MG63 (cell line): ENCODE measurements around the gene CDC42SE1. TPM values are rescaled to one million over a fixed set of nuclear protein-coding genes. Genes with fewer than 3 reads are reported as not detected.

ENCODE experiments used
- DNase-seq: peaks from one replicate; pipeline ENCODE4 v3.0.0-alpha.2; 2020
- H3K27me3 ChIP-seq: fragments of 250-450 bp; sonication (Bioruptor Pico); 2 replicates; pipeline ENCODE4 v1.5.1; 2020; ENCODE audit warnings: mild to moderate bottlenecking, moderate library complexity
- H3K36me3 ChIP-seq: fragments of 250-450 bp; sonication (Bioruptor Pico); 2 replicates; pipeline ENCODE4 v1.5.1; 2020; ENCODE audit warnings: mild to moderate bottlenecking, moderate library complexity
- H3K4me3 ChIP-seq: fragments of 250-450 bp; sonication (Bioruptor Pico); 2 replicates; pipeline ENCODE4 v1.5.1; 2020; ENCODE audit warnings: mild to moderate bottlenecking, moderate library complexity
- H3K9me3 ChIP-seq: fragments of 250-450 bp; sonication (Bioruptor Pico); 2 replicates; pipeline ENCODE4 v1.5.1; 2020; ENCODE audit warnings: mild to moderate bottlenecking, moderate library complexity
- total RNA-seq: library from RNA; depleted of rRNA; stranded (reverse); fragments of >200 nt; shearing (Covaris generic); gene quantifications from 2 replicates; pipeline ENCODE4 v1.2.3, GENCODE V29; 2014; ENCODE audit warnings: low replicate concordance

CDC42SE1 gene
- total RNA-seq, 1 experiment from 2014 or later, result 44.1 TPM

DNA sequence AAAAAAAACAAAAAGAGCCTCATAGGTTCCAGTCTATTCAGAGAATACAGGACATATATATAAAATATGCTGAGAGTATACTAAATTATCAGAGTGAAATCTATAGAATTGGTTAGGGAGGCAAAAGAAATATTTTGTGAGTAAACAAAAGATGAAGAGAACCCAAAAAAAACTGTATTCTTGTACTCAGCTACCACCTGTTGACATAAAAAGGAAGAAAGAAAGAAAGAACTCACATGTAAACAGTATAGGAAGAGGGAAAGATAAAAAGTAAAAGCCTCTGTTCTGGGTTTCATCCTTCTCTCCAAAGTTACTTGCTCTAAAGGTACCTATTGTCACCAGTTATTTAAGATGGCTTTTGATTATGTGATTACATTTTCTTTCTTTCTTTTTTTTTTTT lies 33.0 kb downstream of the CDC42SE1 start:
- no peak for DNase-seq
- Histone ChIP-seq H3K4me3 (no peak overlapping the region), H3K9me3 (no peaks in the 10 kb centered on the region), H3K36me3 (peaks cover 43% of the 10 kb centered on the region), H3K27me3 (no peaks in the 10 kb centered on the region)

- Histone ChIP-seq H3K27me3 (no peaks in the 10 kb centered on the region), H3K9me3 (no peaks in the 10 kb centered on the region), H3K36me3 (peaks cover 33% of the 10 kb centered on the region), H3K4me3 (no peak overlapping the region)
- DNase-seq, result peak; percentile 53
These were observed 34.8 kb downstream of the CDC42SE1 start for GRCh38 chr1:151024540-151025146.

GRCh38 chr1:151013518-151013917 lies 45.9 kb downstream of the CDC42SE1 start:
- Histone ChIP-seq H3K27me3 (no peaks in the 10 kb centered on the region), H3K4me3 (no peak overlapping the region), H3K36me3 (peaks cover 19% of the 10 kb centered on the region), H3K9me3 (no peaks in the 10 kb centered on the region)
- DNase-seq, result no peak

GRCh38 chr1:151012684-151013471 lies 46.5 kb downstream of the CDC42SE1 start:
- no peak for DNase-seq

GRCh38 chr1:151011154-151011850 lies 48.1 kb downstream of the CDC42SE1 start:
- no peak overlapping the region for H3K4me3 ChIP-seq
- no peak for DNase-seq
- no peaks in the 10 kb centered on the region for H3K9me3 ChIP-seq
- peaks cover 8% of the 10 kb centered on the region for H3K36me3 ChIP-seq
- H3K27me3 ChIP-seq, result no peaks in the 10 kb centered on the region

More at GRCh38 chr1:151012684-151013471, 46.5 kb downstream of the CDC42SE1 start:
- no peak overlapping the region for H3K4me3 ChIP-seq
- peaks cover 12% of the 10 kb centered on the region for H3K36me3 ChIP-seq
- no peaks in the 10 kb centered on the region for H3K9me3 ChIP-seq
- H3K27me3 ChIP-seq, result no peaks in the 10 kb centered on the region

DNA sequence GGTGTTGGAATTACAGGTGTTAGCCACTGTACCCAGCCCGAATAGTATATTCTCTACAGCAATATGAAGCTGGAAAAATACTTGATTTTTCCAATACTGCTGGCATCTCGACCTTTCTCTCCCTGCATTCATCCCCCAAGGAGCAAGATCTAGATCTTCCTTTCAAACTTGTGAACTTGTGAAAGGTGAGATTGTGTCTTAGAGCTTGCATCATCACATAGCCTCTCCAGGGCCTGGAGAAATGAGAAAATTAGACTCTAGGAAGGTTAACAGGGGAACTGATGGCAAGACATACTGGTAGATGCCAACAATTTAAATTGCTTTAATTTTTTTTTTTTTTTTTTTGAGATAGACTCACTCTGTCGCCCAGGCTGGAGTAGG lies 49.1 kb downstream of the CDC42SE1 start:
- H3K27me3 ChIP-seq, result no peaks in the 10 kb centered on the region
- no peaks in the 10 kb centered on the region for H3K9me3 ChIP-seq
- no peak for DNase-seq
- peaks cover 8% of the 10 kb centered on the region for H3K36me3 ChIP-seq
- H3K4me3 ChIP-seq, result no peak overlapping the region

DNA sequence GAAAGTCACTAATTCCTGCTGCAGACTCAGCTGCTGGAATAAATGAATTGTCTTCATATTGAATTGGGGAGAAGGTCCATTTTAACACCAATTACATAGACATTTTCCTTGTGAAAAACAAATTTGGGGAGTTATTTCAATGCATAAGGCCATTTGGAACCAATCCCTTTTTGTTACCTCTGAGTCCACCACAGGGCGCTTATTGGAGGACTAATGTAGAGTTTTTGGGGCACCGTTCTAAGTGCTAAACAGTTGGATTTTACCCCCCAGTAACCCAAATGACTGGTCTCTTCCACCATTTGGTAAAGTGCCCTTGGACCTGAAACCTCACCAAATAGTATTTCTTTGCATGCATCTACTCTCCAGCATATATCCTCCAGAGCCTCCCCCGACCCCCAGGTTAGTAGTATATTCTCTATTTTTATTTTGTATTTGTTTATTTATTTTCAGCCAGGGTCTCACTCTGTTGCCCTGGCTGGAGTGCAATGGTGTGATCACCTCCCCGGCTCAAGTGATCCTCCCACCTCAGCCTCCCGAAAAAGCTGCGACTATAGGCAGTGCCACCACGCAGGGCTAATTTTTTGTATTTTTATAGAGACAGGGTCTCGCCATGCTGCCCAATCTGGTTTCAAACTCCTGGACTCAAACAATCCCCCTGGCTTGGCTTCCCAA lies 49.6 kb downstream of the CDC42SE1 start:
- Histone ChIP-seq H3K4me3 (peak overlapping the region; percentile 85), H3K9me3 (no peaks in the 10 kb centered on the region), H3K27me3 (no peaks in the 10 kb centered on the region), H3K36me3 (peaks cover 8% of the 10 kb centered on the region)
- DNase-seq, result no peak

- Histone ChIP-seq H3K9me3 (no peaks in the 10 kb centered on the region), H3K36me3 (peaks cover 8% of the 10 kb centered on the region), H3K4me3 (peak overlapping the region; percentile 85), H3K27me3 (no peaks in the 10 kb centered on the region)
- no peak for DNase-seq
These were observed 50.2 kb downstream of the CDC42SE1 start for GRCh38 chr1:151009206-151009587.

DNA sequence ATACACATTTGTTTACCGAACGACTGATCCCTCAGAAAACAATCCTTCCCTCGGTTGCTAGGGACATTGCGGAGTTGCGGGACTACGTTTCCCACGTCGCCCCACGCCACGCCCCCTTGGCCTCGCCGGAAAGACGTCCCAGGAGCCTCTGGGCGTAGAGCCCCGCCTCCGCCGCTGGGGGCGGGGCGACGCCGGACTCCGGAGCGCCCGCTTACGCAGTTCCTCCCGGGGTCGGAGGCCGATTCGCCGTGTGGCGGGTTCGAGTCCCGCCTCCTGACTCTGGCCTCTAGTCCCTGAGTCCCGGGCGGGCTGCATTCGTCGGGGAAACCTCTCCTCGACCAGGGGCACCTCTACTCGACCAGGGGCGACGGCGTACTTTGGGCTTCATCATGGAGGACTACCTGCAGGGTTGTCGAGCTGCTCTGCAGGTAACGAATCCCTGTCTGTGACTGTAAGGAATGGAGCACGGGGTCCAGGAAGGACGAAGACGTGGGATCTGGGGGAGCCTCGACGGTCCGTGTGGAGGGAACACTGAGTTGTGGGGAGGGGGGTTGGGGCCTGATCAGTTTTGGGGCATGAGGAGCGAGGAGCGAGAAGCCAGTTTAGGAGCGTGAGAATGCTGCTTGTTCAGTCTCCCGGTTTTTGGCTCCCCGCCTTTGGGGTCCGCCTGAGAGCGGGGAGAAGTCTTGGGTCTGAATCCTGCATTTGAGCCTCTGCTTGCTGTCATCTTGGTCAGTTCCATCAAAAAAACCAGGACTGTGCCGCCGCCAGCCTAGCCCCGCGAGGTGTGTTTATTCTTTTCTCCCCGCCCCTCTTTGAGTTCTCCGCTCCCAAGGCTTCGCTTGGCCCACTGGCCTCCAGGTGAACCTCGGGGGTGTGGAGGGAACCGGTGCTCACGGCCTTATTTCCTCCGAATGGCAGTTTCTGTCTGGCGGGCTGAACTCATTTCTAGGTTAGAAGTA lies 50.9 kb downstream of the CDC42SE1 start, which contains the start of gene PRUNE1:
Gene PRUNE1 (plus strand): TSS at position 206 of the 962 bp plus-strand sequence. CDS start 184 bp downstream, at position 390.
- no peaks in the 10 kb centered on the region for H3K27me3 ChIP-seq
- no peaks in the 10 kb centered on the region for H3K9me3 ChIP-seq
- peaks cover 8% of the 10 kb centered on the region for H3K36me3 ChIP-seq
- H3K4me3 ChIP-seq, result peak within 1 kb of the TSS; percentile 85
- DNase-seq, result peak; percentile 98

DNA sequence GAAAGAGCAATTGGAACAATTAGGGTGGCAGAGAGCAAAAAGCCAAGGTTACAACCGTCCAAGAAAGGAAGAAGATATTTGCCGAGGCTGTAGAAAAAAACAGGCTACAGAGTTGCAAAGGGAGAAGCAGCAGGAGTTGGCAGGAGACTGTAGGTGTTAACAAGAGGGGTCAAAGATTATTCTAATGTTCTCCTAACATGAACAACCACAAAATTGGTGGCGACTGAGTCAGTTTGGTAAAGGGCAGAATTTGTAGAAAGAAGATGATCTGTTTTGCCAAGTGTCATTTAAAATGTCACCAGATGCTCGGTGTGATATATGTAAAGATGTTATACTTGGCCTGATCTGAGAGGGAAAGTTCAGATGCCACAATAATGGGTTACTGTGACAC lies 51.6 kb downstream of the CDC42SE1 start:
- peaks cover 3% of the 10 kb centered on the region; the same call in 1 of the 2 replicates for H3K36me3 ChIP-seq
- DNase-seq, result no peak

DNA sequence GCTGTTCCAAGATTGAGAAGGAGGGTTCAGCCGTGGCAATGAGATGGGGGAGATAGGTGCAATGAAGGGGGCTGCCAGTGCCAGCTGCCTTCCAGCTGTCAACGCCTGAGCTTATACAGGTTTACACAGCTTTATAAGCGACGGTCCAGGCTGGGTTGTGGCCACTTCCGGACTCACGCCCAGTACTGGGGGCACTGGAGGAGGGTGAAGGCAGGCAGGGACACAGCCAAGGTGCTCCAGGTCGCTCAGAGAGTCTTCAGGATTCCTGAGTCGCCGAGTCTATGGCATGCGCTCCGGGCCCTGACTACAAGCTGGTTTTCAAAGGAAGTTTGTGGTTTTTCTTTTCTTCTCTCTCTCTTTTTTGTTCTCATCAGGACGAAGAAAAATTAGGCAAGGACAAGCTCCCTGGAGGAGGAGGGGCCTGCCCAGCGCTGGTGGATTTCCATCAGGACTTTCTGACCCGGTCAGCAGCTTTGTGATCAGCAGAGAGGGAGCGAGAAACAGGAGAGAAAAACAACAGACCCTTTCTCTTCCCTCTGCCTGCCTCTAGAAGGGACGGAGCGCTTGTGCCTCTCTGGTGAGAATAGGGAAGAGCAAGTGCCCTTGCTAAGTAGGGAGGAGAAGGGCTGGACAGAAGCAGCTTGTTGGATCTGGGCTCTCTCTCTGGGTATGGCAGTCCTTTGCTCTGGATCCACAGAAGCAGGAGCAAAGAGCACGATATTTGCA lies 52.9 kb downstream of the CDC42SE1 start, which contains the start of gene MINDY1:
Gene MINDY1 (minus strand): TSS at position 576 of the 726 bp plus-strand sequence. CDS start 4,285 bp downstream, outside the sequence.
- Histone ChIP-seq H3K9me3 (no peaks in the 10 kb centered on the region), H3K27me3 (no peaks in the 10 kb centered on the region), H3K36me3 (peaks cover 3% of the 10 kb centered on the region; the same call in 1 of the 2 replicates), H3K4me3 (peak within 1 kb of the TSS; percentile 85)
- peak; percentile 81 for DNase-seq

More for the DNA sequence above, 51.6 kb downstream of the CDC42SE1 start:
- Histone ChIP-seq H3K4me3 (peak overlapping the region; percentile 85), H3K27me3 (no peaks in the 10 kb centered on the region), H3K9me3 (no peaks in the 10 kb centered on the region)

- Histone ChIP-seq H3K27me3 (no peaks in the 10 kb centered on the region), H3K9me3 (no peaks in the 10 kb centered on the region), H3K4me3 (peak overlapping the region; percentile 44), H3K36me3 (peaks cover 3% of the 10 kb centered on the region; the same call in 1 of the 2 replicates)
- no peak for DNase-seq
These were observed 53.6 kb downstream of the CDC42SE1 start for GRCh38 chr1:151005729-151006319.

DNA sequence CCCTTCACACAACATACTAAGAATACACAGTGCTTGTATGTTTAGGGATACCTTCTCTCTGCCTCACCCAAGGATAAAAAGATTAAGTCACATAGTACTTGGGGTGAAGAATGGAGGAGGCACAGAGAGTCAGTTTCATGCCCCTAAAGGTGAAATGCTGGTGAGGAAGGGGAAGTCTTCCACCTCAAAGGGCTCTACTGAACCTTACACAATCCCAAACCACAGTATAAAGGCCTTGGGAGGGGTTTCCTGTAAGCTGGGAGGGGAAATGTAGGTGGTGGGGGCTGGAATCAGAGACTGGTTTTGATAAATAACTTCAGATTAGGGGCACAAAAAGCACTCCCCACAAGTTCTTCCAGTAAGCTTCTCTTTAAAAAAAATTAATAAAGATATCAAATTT lies 56.2 kb downstream of the CDC42SE1 start:
- no peak overlapping the region for H3K4me3 ChIP-seq
- no peaks in the 10 kb centered on the region for H3K36me3 ChIP-seq
- H3K27me3 ChIP-seq, result no peaks in the 10 kb centered on the region
- no peak for DNase-seq
- H3K9me3 ChIP-seq, result no peaks in the 10 kb centered on the region

DNA sequence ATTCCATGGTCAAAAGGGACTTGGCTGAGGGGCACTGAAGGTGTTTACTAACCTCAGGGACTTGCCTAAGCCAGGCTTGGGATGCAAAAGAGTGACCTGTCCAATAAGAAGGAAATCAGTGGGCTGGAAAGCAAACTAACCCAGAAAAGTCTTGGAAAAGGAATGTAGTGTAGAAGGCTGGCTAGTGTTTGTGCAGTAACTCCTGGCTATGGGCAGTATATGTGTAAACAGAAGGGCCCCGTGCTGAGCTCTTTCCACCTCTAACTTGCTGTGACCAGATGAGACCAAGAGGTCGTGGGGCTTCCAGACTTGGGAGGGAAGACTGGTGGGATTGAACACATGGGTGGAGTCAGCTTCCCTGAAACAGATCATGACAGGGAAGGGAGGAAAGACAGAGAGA lies 56.8 kb downstream of the CDC42SE1 start:
- DNase-seq, result no peak
- H3K9me3 ChIP-seq, result no peaks in the 10 kb centered on the region

GRCh38 chr1:151002051-151002450 lies 57.4 kb downstream of the CDC42SE1 start:
- DNase-seq, result no peak
- Histone ChIP-seq H3K4me3 (no peak overlapping the region), H3K9me3 (no peaks in the 10 kb centered on the region), H3K27me3 (no peaks in the 10 kb centered on the region), H3K36me3 (no peaks in the 10 kb centered on the region)

More for the DNA sequence above, 56.8 kb downstream of the CDC42SE1 start:
- H3K36me3 ChIP-seq, result no peaks in the 10 kb centered on the region
- no peaks in the 10 kb centered on the region for H3K27me3 ChIP-seq
- H3K4me3 ChIP-seq, result no peak overlapping the region
